ENCODE measurements around the gene ACADM. TPM values are rescaled to one million over a fixed set of nuclear protein-coding genes. Genes with fewer than 3 reads are reported as not detected.
"Not testable (repeated sequence)": the region's sequence is repeated elsewhere in the genome, so short reads cannot be mapped to it uniquely, and the experiment has no call there.

ACADM gene
- total RNA-seq, 1 experiment from 2014 or later = 48.7 TPM

GRCh38 chr1:75720820-75721219, 3.7 kb upstream of the ACADM start:
- H3K79me2 ChIP-seq (ENCODE audit: insufficient read depth, low read length) = peaks cover 12% of the 10 kb centered on the region
- no peaks in the 10 kb centered on the region for H3K9me3 ChIP-seq (ENCODE audit: control insufficient read depth in 1 of 2, insufficient read depth in 1 of 2, low read depth in 1 of 2, low read length in 2 of 2)
- H3K4me2 ChIP-seq (ENCODE audit: low read length) = no peak overlapping the region
- no peaks in the 10 kb centered on the region for H3K27me3 ChIP-seq (ENCODE audit: insufficient read depth, low read length)
- H4K20me1 ChIP-seq (ENCODE audit: insufficient read depth) = no peaks in the 10 kb centered on the region
- no peak for DNase-seq (ENCODE audit: low read depth, low spot score)
- ChIA-PET RAD21 (ENCODE audit: low non-redundant PET in 1 of 2, low total read pairs in 2 of 2, uncharacterized antibody in 2 of 2, unreplicated experiment in 2 of 2) (no interaction called here), CTCF (no interaction called here), POLR2A (no interaction called here)
- H3K4me3 ChIP-seq (replicated peaks in 1 of 2; ENCODE audit: low read depth in 1 of 2, low read length in 2 of 2) = no peak overlapping the region
- no peak overlapping the region for H3K27ac ChIP-seq (ENCODE audit: low read depth, low read length)
- intact Hi-C loops (cut with micrococcal nuclease) = no loop called here
- H2AFZ ChIP-seq (ENCODE audit: low read depth, low read length, poor library complexity, severe bottlenecking) = no peak overlapping the region
- H3K9me2 ChIP-seq (ENCODE audit: insufficient read depth) = no peaks in the 10 kb centered on the region
- H3K4me1 ChIP-seq (ENCODE audit: control insufficient read depth in 1 of 2, insufficient read depth in 2 of 2, low read length in 2 of 2) = peaks cover 11 to 18% of the 10 kb centered on the region in 2 experiments
- no peaks in the 10 kb centered on the region for H3K36me3 ChIP-seq (ENCODE audit: control insufficient read depth in 1 of 2, insufficient read depth in 2 of 2, low read length in 2 of 2)
- no TSS peak for BruUV-seq (replicated peaks)
- no peak overlapping the region for H3K9ac ChIP-seq (ENCODE audit: low read length)
- no peak for ATAC-seq
- TF ChIP-seq POLR2AphosphoS5 (IDR thresholded peaks at IDR 0.05; ENCODE audit: low read depth, low read length) = no peak

- H3K36me3 ChIP-seq (ENCODE audit: control insufficient read depth in 1 of 2, insufficient read depth in 2 of 2, low read length in 2 of 2); H3K4me3 ChIP-seq (replicated peaks in 1 of 2; ENCODE audit: low read depth in 1 of 2, low read length in 2 of 2); H4K20me1 ChIP-seq (ENCODE audit: insufficient read depth); DNase-seq (ENCODE audit: low read depth, low spot score); H3K9ac ChIP-seq (ENCODE audit: low read length); H3K27ac ChIP-seq (ENCODE audit: low read depth, low read length); POLR2A ChIA-PET; H3K27me3 ChIP-seq (ENCODE audit: insufficient read depth, low read length); H2AFZ ChIP-seq (ENCODE audit: low read depth, low read length, poor library complexity, severe bottlenecking); intact Hi-C loops (cut with micrococcal nuclease); BruUV-seq (replicated peaks); H3K9me2 ChIP-seq (ENCODE audit: insufficient read depth); H3K4me2 ChIP-seq (ENCODE audit: low read length); H3K9me3 ChIP-seq (ENCODE audit: control insufficient read depth in 1 of 2, insufficient read depth in 1 of 2, low read depth in 1 of 2, low read length in 2 of 2); CTCF ChIA-PET; ATAC-seq; RAD21 ChIA-PET (ENCODE audit: low non-redundant PET in 1 of 2, low total read pairs in 2 of 2, uncharacterized antibody in 2 of 2, unreplicated experiment in 2 of 2): not testable (repeated sequence)
- peaks cover 12 to 25% of the 10 kb centered on the region in 2 experiments for H3K4me1 ChIP-seq (ENCODE audit: control insufficient read depth in 1 of 2, insufficient read depth in 2 of 2, low read length in 2 of 2)
- H3K79me2 ChIP-seq (ENCODE audit: insufficient read depth, low read length) = peaks cover 26% of the 10 kb centered on the region
These were observed 2.3 kb upstream of the ACADM start for GRCh38 chr1:75722246-75722645.

- TF ChIP-seq YY1 (IDR thresholded peaks at IDR 0.05; ENCODE audit: extremely low read depth, insufficient replicate concordance, low read depth, low read length) (no peak), ZNF274 (IDR thresholded peaks at IDR 0.05; ENCODE audit: low read depth, low read length) (no peak), TCF7L2 (IDR thresholded peaks at IDR 0.05; ENCODE audit: borderline replicate concordance, extremely low read depth, insufficient read depth, insufficient read length) (no peak), CEBPB (IDR thresholded peaks at IDR 0.05; ENCODE audit: low read depth) (no peak), POLR2AphosphoS5 (IDR thresholded peaks at IDR 0.05; ENCODE audit: low read depth, low read length) (no peak)
- Histone ChIP-seq H3K27me3 (ENCODE audit: insufficient read depth, low read length) (no peaks in the 10 kb centered on the region), H2AFZ (ENCODE audit: low read depth, low read length, poor library complexity, severe bottlenecking) (no peak overlapping the region), H3K4me1 (ENCODE audit: control insufficient read depth in 1 of 2, insufficient read depth in 2 of 2, low read length in 2 of 2) (peaks cover 12 to 25% of the 10 kb centered on the region in 2 experiments), H3K36me3 (ENCODE audit: control insufficient read depth in 1 of 2, insufficient read depth in 2 of 2, low read length in 2 of 2) (no peaks in the 10 kb centered on the region), H3K27ac (ENCODE audit: low read depth, low read length) (no peak overlapping the region), H3K9me3 (ENCODE audit: control insufficient read depth in 1 of 2, insufficient read depth in 1 of 2, low read depth in 1 of 2, low read length in 2 of 2) (no peaks in the 10 kb centered on the region), H3K9me2 (ENCODE audit: insufficient read depth) (no peaks in the 10 kb centered on the region), H4K20me1 (ENCODE audit: insufficient read depth) (no peaks in the 10 kb centered on the region), H3K9ac (ENCODE audit: low read length) (no peak overlapping the region), H3K79me2 (ENCODE audit: insufficient read depth, low read length) (peaks cover 34% of the 10 kb centered on the region), H3K4me2 (ENCODE audit: low read length) (peak overlapping the region; percentile 80), H3K4me3 (replicated peaks in 1 of 2; ENCODE audit: low read depth in 1 of 2, low read length in 2 of 2) (no peak overlapping the region)
- intact Hi-C loops (cut with micrococcal nuclease) = no loop called here
- ChIA-PET RAD21 (ENCODE audit: low non-redundant PET in 1 of 2, low total read pairs in 2 of 2, uncharacterized antibody in 2 of 2, unreplicated experiment in 2 of 2) (no interaction called here), POLR2A (interaction anchor here (1.3 kb wide), 1 partner anchor 63 kb away, joined by 5 read pairs; the partner anchor contains the start of gene RABGGTB), CTCF (no interaction called here)
- no TSS peak for BruUV-seq (replicated peaks)
- ATAC-seq (no peak), DNase-seq (ENCODE audit: low read depth, low spot score) (no peak)
These were observed 1.5 kb upstream of the ACADM start for GRCh38 chr1:75722966-75723365.

Data from HCT116 (cell line).